Measurements from ENCODE around the gene SKIC2.
"Not testable (repeated sequence)": the region's sequence is repeated elsewhere in the genome, so short reads cannot be mapped to it uniquely, and the experiment has no call there.

Gene SKIC2

GRCh38 chr6:31958741-31959739 lies at the start of gene SKIC2, which contains the start of gene NELFE:
SKIC2 (plus strand) TSS chr6:31959175; CDS start chr6:31959193, 18 bp downstream.
NELFE (minus strand) TSS chr6:31958971; CDS start chr6:31958446, 525 bp downstream.
- peak; percentile 96 to 99 (median 97) for DNase-seq (ENCODE audit: low read depth in 3 of 3)

- DNase-seq (ENCODE audit: low read depth in 3 of 3): not testable (repeated sequence)
These were observed 49.7 kb upstream of the SKIC2 start for GRCh38 chr6:31909298-31909697.

DNA sequence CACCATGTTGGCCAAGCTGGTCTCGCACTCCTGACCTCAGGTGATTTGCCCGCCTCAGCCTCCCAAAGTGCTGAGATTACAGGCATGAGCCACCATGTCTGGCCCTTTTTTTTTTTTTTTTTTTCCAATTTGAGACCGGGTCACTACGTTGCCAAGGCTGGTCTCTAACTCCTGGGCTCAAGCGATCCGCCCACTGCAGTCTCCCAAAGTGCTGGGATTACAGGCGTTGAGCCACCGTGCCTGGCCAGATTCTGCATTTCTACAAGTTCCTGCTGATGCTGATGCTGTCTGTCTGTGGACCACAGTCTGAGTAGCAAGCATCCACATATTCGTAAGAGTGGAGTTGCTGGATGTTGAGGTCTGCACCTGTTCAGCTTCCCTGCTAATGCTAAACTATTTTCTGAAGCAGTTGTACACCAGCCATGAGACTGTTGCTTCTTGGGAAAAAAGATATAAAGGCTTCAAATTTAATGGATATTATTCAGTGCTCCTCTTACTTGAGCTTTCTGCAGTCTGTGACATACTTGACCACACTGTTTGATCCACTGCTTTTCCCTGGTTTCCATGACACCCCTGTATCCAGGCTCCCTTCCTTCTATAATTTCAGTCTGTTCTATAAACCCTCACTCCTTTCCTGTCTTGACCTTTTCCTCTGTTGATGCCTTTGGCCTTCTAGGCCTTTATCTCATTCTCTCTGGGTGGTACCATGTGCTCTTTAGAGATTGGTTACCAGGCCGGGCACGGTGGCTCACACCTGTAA lies 47.0 kb upstream of the SKIC2 start:
- no peak for DNase-seq (ENCODE audit: low read depth in 3 of 3)

- no peak for DNase-seq (ENCODE audit: low read depth in 3 of 3)
These were observed 43.6 kb upstream of the SKIC2 start for GRCh38 chr6:31915351-31915750.

- no peak for DNase-seq (ENCODE audit: low read depth in 3 of 3)
These were observed 43.2 kb upstream of the SKIC2 start for GRCh38 chr6:31915756-31916155.

DNA sequence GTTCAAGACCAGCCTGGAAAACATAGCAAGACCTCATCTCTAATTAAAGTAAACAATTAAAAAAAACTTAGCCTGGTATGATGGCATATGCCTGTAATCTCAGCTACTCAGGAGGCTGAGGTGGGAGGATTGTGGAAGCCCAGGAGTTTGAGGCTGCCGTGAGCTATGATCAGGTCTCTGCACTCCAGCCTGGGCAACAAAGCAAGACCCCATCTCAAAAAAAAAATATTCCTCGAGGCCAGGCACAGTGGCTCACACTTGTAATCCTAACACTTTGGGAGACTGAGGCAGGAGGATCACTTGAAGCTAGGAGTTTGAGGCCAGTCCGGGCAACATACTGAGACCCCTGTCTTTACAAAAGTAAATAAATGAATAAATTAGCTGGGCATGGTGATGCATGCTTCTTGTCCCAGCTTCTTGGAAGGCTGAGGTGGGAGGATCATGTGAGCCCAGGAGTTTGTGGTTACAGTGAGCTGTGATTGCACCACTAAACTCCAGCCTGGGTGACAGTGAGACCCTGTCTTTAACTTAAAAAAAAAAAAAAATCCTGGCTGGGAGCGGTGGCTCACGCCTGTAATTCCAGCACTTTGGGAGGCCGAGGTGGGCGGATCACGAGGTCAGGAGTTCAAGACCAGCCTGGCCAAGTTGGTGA lies 40.8 kb upstream of the SKIC2 start:
- DNase-seq (ENCODE audit: low read depth in 3 of 3): no peak

DNA sequence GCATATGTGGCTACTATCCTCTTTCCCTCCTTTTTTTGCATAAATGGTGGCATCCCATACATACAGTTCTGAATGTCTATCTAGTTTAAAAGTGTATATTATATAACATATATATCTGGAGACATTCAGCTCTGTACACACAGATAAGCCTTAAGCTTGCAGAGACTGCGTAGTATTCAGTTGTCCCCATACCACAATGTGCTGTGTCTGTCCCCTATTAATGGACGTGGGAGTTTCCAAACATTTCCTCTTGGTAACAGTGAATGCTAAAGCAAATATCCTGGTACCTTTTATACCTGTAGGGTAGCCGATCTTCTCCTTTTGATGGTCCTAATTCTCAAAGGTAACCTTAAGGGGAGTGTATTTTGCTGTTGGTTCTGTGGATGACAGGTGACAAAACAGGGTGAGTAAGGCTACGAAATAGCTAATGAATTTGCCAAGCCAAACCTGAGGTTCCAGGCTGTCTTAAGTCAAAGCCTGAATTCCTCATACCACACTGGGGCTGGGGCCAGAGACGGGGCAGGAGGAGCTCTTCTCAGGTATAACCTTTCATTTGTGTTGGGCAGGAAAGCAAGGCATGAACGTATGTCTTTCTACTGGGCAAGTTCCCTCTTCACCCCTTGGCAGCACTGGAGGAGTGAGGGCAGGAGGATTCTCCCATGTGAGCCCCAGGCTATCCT lies 39.2 kb upstream of the SKIC2 start:
- no peak for DNase-seq (ENCODE audit: low read depth in 3 of 3)

- no peak for DNase-seq (ENCODE audit: low read depth in 3 of 3)
These were observed 38.2 kb upstream of the SKIC2 start for GRCh38 chr6:31920811-31921210.

- DNase-seq (ENCODE audit: low read depth in 3 of 3): no peak
These were observed 36.0 kb upstream of the SKIC2 start for GRCh38 chr6:31922942-31923341.

- no peak for DNase-seq (ENCODE audit: low read depth in 3 of 3)
These were observed 31.6 kb upstream of the SKIC2 start, which contains the start of gene C2 for GRCh38 chr6:31927242-31927862. C2 (plus strand) TSS chr6:31927717; CDS start chr6:31927753, 36 bp downstream.

GRCh38 chr6:31927863-31928671 lies 30.9 kb upstream of the SKIC2 start:
- DNase-seq (ENCODE audit: low read depth in 3 of 3): no peak

DNA sequence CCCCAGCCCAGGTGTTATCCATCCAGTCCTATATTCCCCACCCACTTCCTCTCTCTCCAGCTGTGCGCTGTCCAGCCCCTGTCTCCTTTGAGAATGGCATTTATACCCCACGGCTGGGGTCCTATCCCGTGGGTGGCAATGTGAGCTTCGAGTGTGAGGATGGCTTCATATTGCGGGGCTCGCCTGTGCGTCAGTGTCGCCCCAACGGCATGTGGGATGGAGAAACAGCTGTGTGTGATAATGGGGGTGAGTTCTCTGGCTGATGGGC lies 30.4 kb upstream of the SKIC2 start:
- DNase-seq (ENCODE audit: low read depth in 3 of 3): no peak

GRCh38 chr6:31930962-31931361 lies 28.0 kb upstream of the SKIC2 start:
- no peak for DNase-seq (ENCODE audit: low read depth in 3 of 3)

DNA sequence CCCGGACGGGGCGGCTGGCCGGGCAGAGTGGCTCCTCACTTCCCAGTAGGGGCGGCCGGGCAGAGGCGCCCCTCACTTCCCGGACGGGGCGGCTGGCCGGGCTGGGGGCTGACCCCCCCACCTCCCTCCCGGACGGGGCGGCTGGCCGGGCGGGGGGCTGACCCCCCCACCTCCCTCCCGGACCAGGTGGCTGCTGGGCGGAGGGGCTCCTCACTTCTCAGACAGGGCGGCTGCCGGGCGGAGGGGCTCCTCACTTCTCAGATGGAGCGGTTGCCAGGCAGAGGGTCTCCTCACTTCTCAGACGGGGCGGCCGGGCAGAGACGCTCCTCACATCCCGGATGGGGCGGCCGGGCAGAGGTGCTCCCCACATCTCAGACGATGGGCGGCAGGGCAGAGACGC lies 26.8 kb upstream of the SKIC2 start:
- not testable (repeated sequence) for DNase-seq (ENCODE audit: low read depth in 3 of 3)

GRCh38 chr6:31933537-31933936 lies 25.4 kb upstream of the SKIC2 start:
- no peak for DNase-seq (ENCODE audit: low read depth in 3 of 3)

DNA sequence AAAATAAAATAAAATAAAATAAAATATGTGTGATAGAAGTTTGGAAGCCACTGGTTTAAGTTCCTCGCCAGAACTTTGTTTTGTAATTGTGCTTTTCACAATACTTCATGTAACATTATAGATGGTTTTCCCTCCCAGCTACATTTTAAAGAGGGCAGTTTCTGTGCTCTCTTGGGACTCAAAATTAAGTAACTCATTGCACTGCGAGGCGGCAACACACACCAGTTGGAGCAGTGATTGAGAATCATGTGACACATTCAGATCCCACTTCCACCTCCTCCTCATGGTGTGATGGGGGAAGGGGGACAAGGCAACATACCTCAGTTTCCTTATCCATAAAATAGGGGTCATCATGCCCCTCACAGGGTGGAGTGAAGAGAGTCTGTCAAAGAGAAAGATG lies 24.0 kb upstream of the SKIC2 start:
- DNase-seq (ENCODE audit: low read depth in 3 of 3): no peak

DNA sequence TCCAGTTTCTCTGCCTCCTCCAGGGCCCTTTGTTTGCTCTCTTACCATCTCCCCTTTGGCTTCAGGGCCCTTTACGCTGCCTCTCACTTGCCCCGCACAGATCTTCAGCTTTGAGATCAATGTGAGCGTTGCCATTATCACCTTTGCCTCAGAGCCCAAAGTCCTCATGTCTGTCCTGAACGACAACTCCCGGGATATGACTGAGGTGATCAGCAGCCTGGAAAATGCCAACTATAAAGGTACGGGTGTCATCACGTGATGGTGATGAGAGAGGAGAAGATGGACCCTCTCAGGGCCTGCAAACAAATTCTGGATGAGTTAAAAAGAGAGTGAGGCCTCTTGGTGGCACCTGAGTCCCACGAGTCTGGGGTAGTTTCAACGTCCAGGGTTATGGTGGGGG lies 23.2 kb upstream of the SKIC2 start:
- no peak for DNase-seq (ENCODE audit: low read depth in 3 of 3)

DNA sequence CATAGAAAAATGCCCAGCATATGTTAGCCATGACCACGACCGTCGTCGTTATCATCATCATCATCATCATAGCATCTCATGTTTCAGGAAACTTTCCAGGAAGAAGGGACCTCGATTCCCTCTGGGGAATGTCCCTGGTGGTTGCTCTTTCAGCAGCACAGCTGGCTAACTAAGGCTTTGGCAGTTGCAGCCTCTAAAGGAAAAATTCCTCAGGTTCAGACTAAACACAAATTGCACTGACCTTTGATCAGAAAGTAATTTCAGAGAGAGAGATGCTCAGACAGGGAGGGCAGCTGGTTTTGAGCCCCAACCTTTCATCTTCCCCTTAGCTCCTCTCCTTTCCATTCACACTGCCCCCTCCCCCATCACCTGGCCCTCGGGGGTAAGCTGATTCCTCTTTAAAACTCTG lies 18.7 kb upstream of the SKIC2 start:
- no peak for DNase-seq (ENCODE audit: low read depth in 3 of 3)

DNA sequence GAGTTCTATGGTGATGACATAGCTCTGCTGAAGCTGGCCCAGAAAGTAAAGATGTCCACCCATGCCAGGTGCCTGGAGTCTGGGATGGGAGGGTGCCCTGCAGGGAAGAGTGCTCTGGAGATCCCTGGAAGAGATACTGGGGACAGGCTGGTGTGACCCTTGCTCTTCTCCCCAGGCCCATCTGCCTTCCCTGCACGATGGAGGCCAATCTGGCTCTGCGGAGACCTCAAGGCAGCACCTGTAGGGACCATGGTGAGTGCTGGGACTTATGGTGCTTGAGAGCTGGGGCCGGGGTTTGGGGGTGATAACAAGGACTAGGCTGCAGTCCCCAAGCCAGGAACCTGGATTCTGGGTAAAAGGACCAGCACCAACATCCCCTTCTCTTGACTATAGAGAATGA lies 15.2 kb upstream of the SKIC2 start:
- no peak for DNase-seq (ENCODE audit: low read depth in 3 of 3)

DNA sequence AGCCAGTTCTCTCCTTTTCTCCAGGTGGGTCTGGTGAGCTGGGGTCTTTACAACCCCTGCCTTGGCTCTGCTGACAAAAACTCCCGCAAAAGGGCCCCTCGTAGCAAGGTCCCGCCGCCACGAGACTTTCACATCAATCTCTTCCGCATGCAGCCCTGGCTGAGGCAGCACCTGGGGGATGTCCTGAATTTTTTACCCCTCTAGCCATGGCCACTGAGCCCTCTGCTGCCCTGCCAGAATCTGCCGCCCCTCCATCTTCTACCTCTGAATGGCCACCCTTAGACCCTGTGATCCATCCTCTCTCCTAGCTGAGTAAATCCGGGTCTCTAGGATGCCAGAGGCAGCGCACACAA lies 13.8 kb upstream of the SKIC2 start:
- no peak for DNase-seq (ENCODE audit: low read depth in 3 of 3)
